GM12878 (cell line): ENCODE results near the gene TC2N. TPM values are rescaled to one million over a fixed set of nuclear protein-coding genes. Genes with fewer than 3 reads are reported as not detected.

Experiments used
- ATAC-seq: fragments of 200-7000 bp; cut with Tn5 transposase; 3 replicates; pipeline ENCODE4 v1.9.1; 2020; ENCODE audit warnings: mild to moderate bottlenecking, moderate library complexity
- BruUV-seq: library from RNA; stranded (reverse); fragments of 400-500 nt; replicated peaks from 2 replicates; lab custom pipeline; 2021; lab: Mats Ljungman, UMichigan
- CTCF ChIA-PET: fragments of 300-600 bp; sonication (Branson Sonifier 250); formaldehyde crosslinking; extraction: SDS; loops from one replicate; lab custom pipeline; 2021; ENCODE audit warnings: inconsistent platforms; lab: Yijun Ruan, JAX
- POLR2A ChIA-PET: fragments of 350-600 bp; formaldehyde crosslinking; extraction: SDS; loops from one replicate; lab custom pipeline; 2021; ENCODE audit warnings: inconsistent platforms; lab: Charles Lee
- RAD21 ChIA-PET: fragments of 300-600 bp; sonication (Branson Sonifier 250); formaldehyde crosslinking; loops from one replicate; lab custom pipeline; 2023; ENCODE audit warnings: antibody characterized with exemption; ENCODE audit not compliant: unreplicated experiment; lab: Charles Lee
- SMC1A ChIA-PET: fragments of 300-600 bp; sonication (Branson Sonifier 250); formaldehyde crosslinking; loops from one replicate; lab custom pipeline; 2023; ENCODE audit not compliant: unreplicated experiment, uncharacterized antibody; lab: Charles Lee
- DNase-seq: peaks from one replicate; pipeline ENCODE4 v3.0.0-alpha.2; 2011; ENCODE audit warnings: low read depth, low spot score
- FAIRE-seq: peaks from 3 replicates; lab custom pipeline; 2011; peaks lifted over from hg19 to GRCh38; lab: Jason Lieb, UNC
- H2AFZ ChIP-seq: 2 replicates; pipeline ENCODE4 v1.6.0; 2011; ENCODE audit warnings: low read depth, low read length, control low read depth; ENCODE audit not compliant: control insufficient read depth
- H3K27ac ChIP-seq: 2 replicates; pipeline ENCODE4 v1.5.1; 2011; ENCODE audit warnings: control low read depth; ENCODE audit not compliant: control insufficient read depth, insufficient read depth
- H3K27me3 ChIP-seq, 2 experiments: replicated peaks in 1 of 2; 2 replicates each; pipeline versions ENCODE4 v1.6.0 to v1.6.1; 2011; ENCODE audit warnings: low read length in 1 of 2; ENCODE audit not compliant: control insufficient read depth in 2 of 2, insufficient read depth in 2 of 2
- H3K36me3 ChIP-seq, 2 experiments: 2 replicates each; pipeline ENCODE4 v1.5.1; 2011; ENCODE audit warnings: low read length in 1 of 2; ENCODE audit not compliant: control insufficient read depth in 2 of 2, insufficient read depth in 2 of 2
- H3K4me1 ChIP-seq: 2 replicates; pipeline ENCODE4 v1.6.1; 2011; ENCODE audit warnings: mild to moderate bottlenecking, low read length, moderate library complexity, mixed read lengths; ENCODE audit not compliant: control insufficient read depth, insufficient read depth
- H3K4me2 ChIP-seq: 2 replicates; pipeline ENCODE4 v1.6.0; 2011; ENCODE audit warnings: control low read depth; ENCODE audit not compliant: control insufficient read depth, insufficient read depth
- H3K4me3 ChIP-seq: fragments of 200-600 bp; sonication (generic); 2 replicates; pipeline ENCODE4 v1.5.1; 2016
- H3K79me2 ChIP-seq: 2 replicates; pipeline ENCODE4 v1.6.0; 2011; ENCODE audit warnings: low read length; ENCODE audit not compliant: control insufficient read depth, insufficient read depth
- H3K9ac ChIP-seq: 2 replicates; pipeline ENCODE4 v1.8.0; 2011; ENCODE audit warnings: low read length, control low read depth, mixed read lengths; ENCODE audit not compliant: control insufficient read depth, insufficient read depth
- H3K9me3 ChIP-seq: replicated peaks from 3 replicates; pipeline ENCODE4 v1.5.1; 2011; ENCODE audit warnings: mild to moderate bottlenecking, low read length; ENCODE audit not compliant: control insufficient read depth, insufficient read depth
- H4K20me1 ChIP-seq: 2 replicates; pipeline ENCODE4 v1.6.0; 2011; ENCODE audit not compliant: control insufficient read depth, insufficient read depth
- EED ChIP-seq: sonication (generic); IDR thresholded peaks from 2 replicates; pipeline ENCODE4 v1.6.1; 2016; ENCODE audit warnings: antibody characterized with exemption, low read depth
- FOXM1 ChIP-seq: IDR thresholded peaks from 2 replicates; pipeline ENCODE4 v1.6.1; 2012; ENCODE audit warnings: low read depth, mild to moderate bottlenecking, inconsistent platforms, low read length, moderate library complexity
- MAX ChIP-seq: IDR thresholded peaks from 2 replicates; pipeline ENCODE4 v1.6.1; 2012; ENCODE audit warnings: low read depth, low read length, improper control_type of control experiment
- NR2F1 ChIP-seq: fragments of 450-650 bp; conservative IDR thresholded peaks from 2 replicates; pipeline ENCODE4 v1.6.1; 2017; ENCODE audit warnings: mild to moderate bottlenecking
- SREBF1 ChIP-seq: IDR thresholded peaks from 2 replicates; pipeline ENCODE4 v1.6.1; 2012; ENCODE audit warnings: mild to moderate bottlenecking, low read length
- SUPT20H ChIP-seq: IDR thresholded peaks from 2 replicates; pipeline ENCODE4 v1.6.1; 2011; ENCODE audit warnings: low read depth, mild to moderate bottlenecking, low read length, moderate library complexity, borderline replicate concordance; ENCODE audit not compliant: control insufficient read depth
- SUZ12 ChIP-seq: fragments of 200-600 bp; sonication (generic); IDR thresholded peaks from one replicate; pipeline ENCODE4 v1.6.1; 2018; ENCODE audit warnings: antibody characterized with exemption, mild to moderate bottlenecking; ENCODE audit not compliant: unreplicated experiment
- TARDBP ChIP-seq: IDR thresholded peaks from 2 replicates; pipeline ENCODE4 v1.6.1; 2016; ENCODE audit warnings: borderline replicate concordance
- ZNF24 ChIP-seq: fragments of 450-650 bp; IDR thresholded peaks from 2 replicates; pipeline ENCODE4 v1.6.1; 2017; ENCODE audit warnings: antibody characterized with exemption, mild to moderate bottlenecking
- WGBS: methylation state at CpG from one replicate; pipeline ENCODE4 v1.1.6; 2016; ENCODE audit warnings: low lambda C conversion rate; ENCODE audit not compliant: insufficient replicate concordance, insufficient coverage; ENCODE audit errors: missing lambda C conversion rate; 5-methylcytosine and 5-hydroxymethylcytosine counted together
- in situ Hi-C: fragments of 300-500 bp; cut with MboI; formaldehyde crosslinking; loops from 9 replicates; pipeline ENCODE4 v1.14.3; 2018; ENCODE audit warnings: mixed read lengths
- intact Hi-C: fragments of 100-400 bp; cut with micrococcal nuclease; formaldehyde crosslinking; loops from one replicate; pipeline ENCODE4 v1.14.2; 2022; ENCODE audit not compliant: unreplicated experiment
- polyA plus RNA-seq, 11 experiments: library from polyadenylated mRNA; depleted of rRNA in 4 of 11; unstranded in 6 of 11; stranded (reverse) in 5 of 11; fragments of >200 nt; fragmentation: Nextera tagmentation in 4 of 11; fragmentation: Illumina TruSeq in 1 of 11; extraction: Ambion mirVana in 4 of 11; extraction: Trizol in 1 of 11; gene quantifications; 1 replicate in 1 of 11; 2 replicates in 10 of 11; pipeline versions ENCODE4 v1.2.1 to v1.2.3, GENCODE V29; 2011 to 2016; ENCODE audit warnings: inconsistent platforms in 2 of 11, missing spikeins in 2 of 11, low read depth in 1 of 11
- total RNA-seq, 4 experiments: library from RNA; depleted of rRNA in 3 of 4; stranded (reverse); fragments of >200 nt in 3 of 4; fragmentation: Illumina TruSeq in 1 of 4; extraction: Trizol in 1 of 4; gene quantifications; 2 replicates each; pipeline versions ENCODE4 v1.2.1 to v1.2.3, GENCODE V29; 2013 to 2021
- TF ChIP-seq, protein P1 (sequence below): fragments of 450-650 bp; IDR thresholded peaks from 2 replicates; pipeline ENCODE4 v1.6.1; 2016; ENCODE audit warnings: mild to moderate bottlenecking

TC2N gene
- total and polyA plus RNA-seq, 10 of the 15 experiments (the other 5 are each of a cell fraction or from before 2014, with no cell fraction given), result 0.15 to 1.6 (median 0.35) TPM

GRCh38 chr14:91870001-91870400, 2.7 kb upstream of the TC2N start:
- SMC1A ChIA-PET, result no interaction called here
- no peak for FAIRE-seq
- TF ChIP-seq FOXM1, result no peak
- H3K79me2 ChIP-seq, result no peaks in the 10 kb centered on the region
- H3K36me3 ChIP-seq, result no peaks in the 10 kb centered on the region
- WGBS, result 44% methylated on average over 16 of the region's 16 CpGs
- H3K4me1 ChIP-seq, result peaks cover 40% of the 10 kb centered on the region
- POLR2A ChIA-PET, result interaction anchor here (0.6 kb wide), 1 partner anchor 371 kb away, joined by 7 read pairs; no protein-coding TSS in a partner anchor
- no peak overlapping the region for H3K27ac ChIP-seq
- H2AFZ ChIP-seq, result no peak overlapping the region
- intact Hi-C loops, result no loop called here
- BruUV-seq, result no TSS peak
- in situ Hi-C loops, result no loop called here
- no peak for ATAC-seq
- CTCF ChIA-PET, result no interaction called here
- H3K27me3 ChIP-seq, result no peaks in the 10 kb centered on the region
- H3K4me2 ChIP-seq, result no peak overlapping the region
- H3K9me3 ChIP-seq, result no peaks in the 10 kb centered on the region; the same call in 2 of the 3 replicates
- no peak for DNase-seq
- H3K4me3 ChIP-seq, result no peak overlapping the region
- no peaks in the 10 kb centered on the region for H4K20me1 ChIP-seq
- no peak overlapping the region for H3K9ac ChIP-seq
- RAD21 ChIA-PET, result no interaction called here

- ChIA-PET RAD21 (no interaction called here), CTCF (no interaction called here), POLR2A (interaction anchor here (0.6 kb wide), 1 partner anchor 371 kb away, joined by 7 read pairs; no protein-coding TSS in a partner anchor), SMC1A (no interaction called here)
- Histone ChIP-seq H4K20me1 (no peaks in the 10 kb centered on the region), H2AFZ (no peak overlapping the region), H3K9me3 (no peaks in the 10 kb centered on the region; the same call in 2 of the 3 replicates), H3K4me2 (no peak overlapping the region), H3K9ac (no peak overlapping the region), H3K79me2 (no peaks in the 10 kb centered on the region), H3K36me3 (no peaks in the 10 kb centered on the region), H3K4me1 (peaks cover 40% of the 10 kb centered on the region), H3K27me3 (no peaks in the 10 kb centered on the region), H3K4me3 (no peak overlapping the region), H3K27ac (no peak overlapping the region)
- 91% methylated on average over 8 of the region's 8 CpGs for WGBS
- intact Hi-C loops (no loop called here), in situ Hi-C loops (no loop called here)
- TF ChIP-seq MAX (no peak), SUZ12 (no peak), NR2F1 (no peak), EED (no peak), TARDBP (no peak), SREBF1 (no peak), SUPT20H (no peak), ZNF24 (no peak)
- TF ChIP-seq, protein P1, sequence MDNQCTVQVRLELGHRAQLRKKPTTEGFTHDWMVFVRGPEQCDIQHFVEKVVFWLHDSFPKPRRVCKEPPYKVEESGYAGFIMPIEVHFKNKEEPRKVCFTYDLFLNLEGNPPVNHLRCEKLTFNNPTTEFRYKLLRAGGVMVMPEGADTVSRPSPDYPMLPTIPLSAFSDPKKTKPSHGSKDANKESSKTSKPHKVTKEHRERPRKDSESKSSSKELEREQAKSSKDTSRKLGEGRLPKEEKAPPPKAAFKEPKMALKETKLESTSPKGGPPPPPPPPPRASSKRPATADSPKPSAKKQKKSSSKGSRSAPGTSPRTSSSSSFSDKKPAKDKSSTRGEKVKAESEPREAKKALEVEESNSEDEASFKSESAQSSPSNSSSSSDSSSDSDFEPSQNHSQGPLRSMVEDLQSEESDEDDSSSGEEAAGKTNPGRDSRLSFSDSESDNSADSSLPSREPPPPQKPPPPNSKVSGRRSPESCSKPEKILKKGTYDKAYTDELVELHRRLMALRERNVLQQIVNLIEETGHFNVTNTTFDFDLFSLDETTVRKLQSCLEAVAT, result no peak
- DNase-seq (no peak), ATAC-seq (no peak), FAIRE-seq (no peak)
- no TSS peak for BruUV-seq
Measured at GRCh38 chr14:91869556-91869955, 2.2 kb upstream of the TC2N start.
